Effector CD8-positive, alpha-beta T cell (primary cell): ENCODE results near the gene LPAR6.
"Not testable (repeated sequence)": the region's sequence is repeated elsewhere in the genome, so short reads cannot be mapped to it uniquely, and the experiment has no call there.

Experiments used
- DNase-seq: peaks from one replicate; lab custom pipeline; 2025; lab: John Stamatoyannopoulos, UW
- total RNA-seq, 4 experiments: gene quantifications; one replicate each; lab custom pipeline; 2026; lab: John Stamatoyannopoulos, UW

LPAR6 gene
- total RNA-seq = 68.9 to 162 (median 106) reads per million in 4 experiments

- DNase-seq = no peak
These were observed at the start of gene LPAR6 for GRCh38 chr13:48412881-48413351. LPAR6 (minus strand) TSS chr13:48413113; CDS start chr13:48412423, 690 bp downstream.

GRCh38 chr13:48457578-48458242 lies 44.8 kb upstream of the LPAR6 start:
- no peak for DNase-seq

- DNase-seq = no peak
These were observed 43.6 kb upstream of the LPAR6 start for GRCh38 chr13:48456546-48456945.

GRCh38 chr13:48451196-48451595 lies 38.3 kb upstream of the LPAR6 start:
- DNase-seq = not testable (repeated sequence)

GRCh38 chr13:48449656-48450055 lies 36.7 kb upstream of the LPAR6 start:
- DNase-seq = no peak

- no peak for DNase-seq
These were observed 36.2 kb upstream of the LPAR6 start for GRCh38 chr13:48448959-48449614.

- no peak for DNase-seq
These were observed 35.5 kb upstream of the LPAR6 start for GRCh38 chr13:48448285-48448958.

- DNase-seq = no peak
These were observed 33.6 kb upstream of the LPAR6 start for GRCh38 chr13:48446464-48446863.

GRCh38 chr13:48443442-48444208 lies 30.7 kb upstream of the LPAR6 start:
- no peak for DNase-seq

- DNase-seq = no peak
These were observed 24.5 kb upstream of the LPAR6 start for GRCh38 chr13:48437371-48437770.

GRCh38 chr13:48436661-48437288 lies 23.9 kb upstream of the LPAR6 start:
- DNase-seq = no peak

- DNase-seq = no peak
These were observed 21.3 kb upstream of the LPAR6 start for GRCh38 chr13:48434200-48434599.

GRCh38 chr13:48431987-48432615 lies 19.2 kb upstream of the LPAR6 start:
- no peak for DNase-seq

GRCh38 chr13:48431431-48431830 lies 18.5 kb upstream of the LPAR6 start:
- DNase-seq = no peak

GRCh38 chr13:48429886-48430285 lies 17.0 kb upstream of the LPAR6 start:
- DNase-seq = no peak

- no peak for DNase-seq
These were observed 16.1 kb upstream of the LPAR6 start for GRCh38 chr13:48429036-48429435.

- not testable (repeated sequence) for DNase-seq
These were observed 13.9 kb upstream of the LPAR6 start for GRCh38 chr13:48426755-48427298.

- DNase-seq = no peak
These were observed 13.1 kb upstream of the LPAR6 start for GRCh38 chr13:48426052-48426451.

- DNase-seq = no peak
These were observed 11.3 kb upstream of the LPAR6 start for GRCh38 chr13:48424212-48424611.

- not testable (repeated sequence) for DNase-seq
These were observed 9.1 kb upstream of the LPAR6 start for GRCh38 chr13:48422003-48422402.

- no peak for DNase-seq
These were observed 2.6 kb upstream of the LPAR6 start for GRCh38 chr13:48415516-48415915.
